Measurements from ENCODE around the gene EPX. TPM values are rescaled to one million over a fixed set of nuclear protein-coding genes. Genes with fewer than 3 reads are reported as not detected.

The EPX gene
- total and polyA plus RNA-seq, 4 donors: 0.14 to 0.96 TPM; not detected in 2

GRCh38 chr17:58153671-58154070 lies 38.9 kb upstream of the EPX start:
- no peak for DNase-seq
- Histone ChIP-seq H3K4me3 (no peak overlapping the region), H3K36me3 (ENCODE audit: control insufficient read depth in 4 of 4, insufficient read depth in 4 of 4, low read length in 4 of 4) (no peaks in the 10 kb centered on the region), H3K9me3 (ENCODE audit: control insufficient read depth in 4 of 4, insufficient read depth in 3 of 4, low read length in 3 of 4) (no peaks in the 10 kb centered on the region), H3K4me1 (ENCODE audit: control insufficient read depth in 5 of 5, insufficient read depth in 5 of 5, low read length in 5 of 5) (peaks cover 0 to 10% (median 0%) of the 10 kb centered on the region in 5 donors), H3K27ac (ENCODE audit: low read depth in 1 of 2, low read length in 1 of 2) (no peak overlapping the region), H3K9ac (ENCODE audit: insufficient read depth in 1 of 2, low read length in 2 of 2) (no peak overlapping the region), H3K27me3 (ENCODE audit: control insufficient read depth in 3 of 3, insufficient read depth in 3 of 3, low read length in 2 of 3) (peaks cover 0 to 70% (median 33%) of the 10 kb centered on the region in 3 donors)
- TF ChIP-seq, protein P1, sequence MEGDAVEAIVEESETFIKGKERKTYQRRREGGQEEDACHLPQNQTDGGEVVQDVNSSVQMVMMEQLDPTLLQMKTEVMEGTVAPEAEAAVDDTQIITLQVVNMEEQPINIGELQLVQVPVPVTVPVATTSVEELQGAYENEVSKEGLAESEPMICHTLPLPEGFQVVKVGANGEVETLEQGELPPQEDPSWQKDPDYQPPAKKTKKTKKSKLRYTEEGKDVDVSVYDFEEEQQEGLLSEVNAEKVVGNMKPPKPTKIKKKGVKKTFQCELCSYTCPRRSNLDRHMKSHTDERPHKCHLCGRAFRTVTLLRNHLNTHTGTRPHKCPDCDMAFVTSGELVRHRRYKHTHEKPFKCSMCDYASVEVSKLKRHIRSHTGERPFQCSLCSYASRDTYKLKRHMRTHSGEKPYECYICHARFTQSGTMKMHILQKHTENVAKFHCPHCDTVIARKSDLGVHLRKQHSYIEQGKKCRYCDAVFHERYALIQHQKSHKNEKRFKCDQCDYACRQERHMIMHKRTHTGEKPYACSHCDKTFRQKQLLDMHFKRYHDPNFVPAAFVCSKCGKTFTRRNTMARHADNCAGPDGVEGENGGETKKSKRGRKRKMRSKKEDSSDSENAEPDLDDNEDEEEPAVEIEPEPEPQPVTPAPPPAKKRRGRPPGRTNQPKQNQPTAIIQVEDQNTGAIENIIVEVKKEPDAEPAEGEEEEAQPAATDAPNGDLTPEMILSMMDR (IDR thresholded peaks at IDR 0.05; ENCODE audit: control extremely low read depth, extremely low read depth): no peak
- no peak for ATAC-seq (ENCODE audit: insufficient read depth, low FRiP score)

GRCh38 chr17:58156839-58157803 lies 35.4 kb upstream of the EPX start:
- no peaks in the 10 kb centered on the region for H3K36me3 ChIP-seq (ENCODE audit: control insufficient read depth in 4 of 4, insufficient read depth in 4 of 4, low read length in 4 of 4)
- 1 to 2% methylated on average over 62 to 65 of the region's 65 CpGs for WGBS, 2 donors
- H3K27ac ChIP-seq (ENCODE audit: low read depth in 1 of 2, low read length in 1 of 2): no peak overlapping the region
- no peaks in the 10 kb centered on the region for H3K9me3 ChIP-seq (ENCODE audit: control insufficient read depth in 4 of 4, insufficient read depth in 3 of 4, low read length in 3 of 4)
- H3K4me1 ChIP-seq (ENCODE audit: control insufficient read depth in 5 of 5, insufficient read depth in 5 of 5, low read length in 5 of 5): peaks cover 0 to 10% (median 0%) of the 10 kb centered on the region in 5 donors
- peaks cover 2 to 73% (median 31%) of the 10 kb centered on the region in 3 donors for H3K27me3 ChIP-seq (ENCODE audit: control insufficient read depth in 3 of 3, insufficient read depth in 3 of 3, low read length in 2 of 3)
- H3K9ac ChIP-seq (ENCODE audit: insufficient read depth in 1 of 2, low read length in 2 of 2): no peak overlapping the region
- peak overlapping the region; percentile 45 for H3K4me3 ChIP-seq
- peak; percentile 10 to 30 (median 14) for DNase-seq
- no peak for ATAC-seq (ENCODE audit: insufficient read depth, low FRiP score)
- TF ChIP-seq, protein P1 (IDR thresholded peaks at IDR 0.05; ENCODE audit: control extremely low read depth, extremely low read depth): no peak

- Histone ChIP-seq H3K36me3 (ENCODE audit: control insufficient read depth in 4 of 4, insufficient read depth in 4 of 4, low read length in 4 of 4) (no peaks in the 10 kb centered on the region), H3K27ac (ENCODE audit: low read depth in 1 of 2, low read length in 1 of 2) (no peak overlapping the region), H3K9ac (ENCODE audit: insufficient read depth in 1 of 2, low read length in 2 of 2) (no peak overlapping the region), H3K27me3 (ENCODE audit: control insufficient read depth in 3 of 3, insufficient read depth in 3 of 3, low read length in 2 of 3) (peaks cover 2 to 78% (median 34%) of the 10 kb centered on the region in 3 donors), H3K4me1 (ENCODE audit: control insufficient read depth in 5 of 5, insufficient read depth in 5 of 5, low read length in 5 of 5) (peaks cover 0 to 7% (median 0%) of the 10 kb centered on the region in 5 donors), H3K4me3 (no peak overlapping the region), H3K9me3 (ENCODE audit: control insufficient read depth in 4 of 4, insufficient read depth in 3 of 4, low read length in 3 of 4) (no peaks in the 10 kb centered on the region)
- DNase-seq (no peak), ATAC-seq (ENCODE audit: insufficient read depth, low FRiP score) (no peak)
- TF ChIP-seq, protein P1 (IDR thresholded peaks at IDR 0.05; ENCODE audit: control extremely low read depth, extremely low read depth): no peak
- 80 to 87% methylated on average over 2 of the region's 2 CpGs for WGBS, 2 donors
These were observed 34.3 kb upstream of the EPX start for GRCh38 chr17:58158181-58158580.
